Epithelial cell of proximal tubule (primary cell): ENCODE data around the gene SACM1L. TPM values are rescaled to one million over a fixed set of nuclear protein-coding genes. Genes with fewer than 3 reads are reported as not detected.
"Not testable (repeated sequence)": the region's sequence is repeated elsewhere in the genome, so short reads cannot be mapped to it uniquely, and the experiment has no call there.

Experiments
- DNase-seq: peaks from one replicate; pipeline ENCODE4 v3.0.0-alpha.2; 2011; ENCODE audit warnings: low read depth
- H3K4me3 ChIP-seq: 2 replicates; pipeline ENCODE4 v1.5.1; 2011; ENCODE audit warnings: low read depth, mild to moderate bottlenecking, low read length
- CTCF ChIP-seq: conservative IDR thresholded peaks from 2 replicates; pipeline ENCODE4 v1.5.1; 2012; ENCODE audit warnings: low read depth, mild to moderate bottlenecking, low read length
- total RNA-seq: library from RNA; depleted of rRNA; stranded (reverse); fragments of >200 nt; gene quantifications from 2 replicates; pipeline ENCODE4 v1.2.3, GENCODE V29; 2015

Gene SACM1L
- total RNA-seq, 1 donor from 2014 or later: 15.2 TPM

- no peak for DNase-seq
- H3K4me3 ChIP-seq: no peak overlapping the region
- TF ChIP-seq CTCF: no peak
These were observed 2.6 kb downstream of the SACM1L start for GRCh38 chr3:45691842-45692241.

- no peak overlapping the region for H3K4me3 ChIP-seq
- TF ChIP-seq CTCF: no peak
- no peak for DNase-seq
These were observed 3.7 kb downstream of the SACM1L start for GRCh38 chr3:45692866-45693265.

DNA sequence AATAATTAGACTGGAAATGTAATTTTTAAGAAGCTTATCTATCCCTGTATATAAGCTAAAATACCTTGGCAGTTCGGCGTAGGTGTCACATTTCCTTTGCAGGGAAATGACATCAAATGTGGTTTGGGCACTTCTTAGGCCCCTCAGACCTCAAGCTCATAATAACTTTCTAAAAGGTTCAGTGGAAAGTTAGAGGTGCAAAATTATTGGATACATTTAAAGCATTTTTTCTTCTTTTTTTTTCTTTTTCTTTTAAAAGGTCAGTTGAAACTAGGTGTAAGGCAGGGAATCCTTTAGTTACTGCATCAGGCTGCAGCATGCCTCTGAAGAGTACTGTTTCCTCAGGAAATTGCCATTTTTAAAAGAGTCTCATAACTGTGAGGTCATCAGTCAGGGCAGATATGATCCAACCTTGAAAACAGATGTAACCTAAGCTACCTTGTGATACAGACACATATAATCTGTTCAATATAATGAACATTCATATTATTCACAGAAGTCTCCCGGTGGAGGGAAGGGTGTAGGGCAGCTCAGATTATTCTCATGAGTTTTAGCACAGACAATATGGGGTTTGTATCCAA lies 4.8 kb downstream of the SACM1L start:
- TF ChIP-seq CTCF: no peak
- DNase-seq: no peak
- H3K4me3 ChIP-seq: no peak overlapping the region

GRCh38 chr3:45695166-45695565 lies 6.0 kb downstream of the SACM1L start:
- not testable (repeated sequence) for H3K4me3 ChIP-seq

GRCh38 chr3:45700570-45701073 lies 11.4 kb downstream of the SACM1L start:
- DNase-seq: no peak
- no peak for TF ChIP-seq CTCF
- no peak overlapping the region for H3K4me3 ChIP-seq

More at GRCh38 chr3:45695166-45695565, 6.0 kb downstream of the SACM1L start:
- not testable (repeated sequence) for DNase-seq

- TF ChIP-seq CTCF: no peak
- DNase-seq: no peak
- H3K4me3 ChIP-seq: no peak overlapping the region
These were observed 12.1 kb downstream of the SACM1L start for GRCh38 chr3:45701172-45701867.

DNA sequence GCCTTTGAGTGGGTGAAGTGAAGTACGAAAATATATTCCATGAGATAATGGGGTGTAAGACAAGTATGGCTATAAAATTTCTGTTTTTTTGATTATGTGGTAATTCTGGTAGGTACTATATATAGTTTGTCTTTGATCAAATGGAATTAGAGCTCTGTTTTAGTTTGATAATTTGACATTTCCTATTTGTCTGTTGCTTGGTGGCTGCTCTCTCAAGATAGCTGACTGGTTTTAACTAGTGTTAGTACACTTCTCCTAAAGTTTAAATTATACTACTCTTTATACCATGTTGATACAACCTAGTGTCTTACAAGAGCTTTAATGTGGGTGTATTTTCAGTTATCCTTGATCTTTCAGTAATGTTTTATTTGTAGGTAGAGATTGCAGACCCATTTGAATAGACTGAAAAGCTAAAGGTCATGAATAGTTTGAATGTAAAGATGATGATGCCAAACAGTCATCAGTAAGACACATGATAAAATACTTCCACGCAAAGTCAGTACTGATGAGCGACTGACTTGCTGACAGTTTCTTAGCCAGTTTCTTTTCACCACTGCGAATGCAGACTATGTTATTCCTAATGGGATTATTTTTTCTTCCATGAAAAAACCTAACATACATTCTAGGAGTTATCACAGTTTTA lies 15.2 kb downstream of the SACM1L start:
- DNase-seq: no peak
- TF ChIP-seq CTCF: no peak
- no peak overlapping the region for H3K4me3 ChIP-seq
